ENCODE measurements around the gene SPATS2L.

The SPATS2L gene

GRCh38 chr2:200317975-200318374 is 11.5 kb downstream of the SPATS2L start:
- H3K4me3 ChIP-seq (ENCODE audit: low read depth, low read length), result no peak overlapping the region
- no peak for DNase-seq (ENCODE audit: low read depth)

GRCh38 chr2:200318940-200319435 is 12.5 kb downstream of the SPATS2L start:
- DNase-seq (ENCODE audit: low read depth), result no peak
- H3K4me3 ChIP-seq (ENCODE audit: low read depth, low read length), result no peak overlapping the region
- TF ChIP-seq CTCF (IDR thresholded peaks at IDR 0.05; ENCODE audit: control insufficient read depth, extremely low read depth, insufficient read depth), result no peak

More at GRCh38 chr2:200317975-200318374, 11.5 kb downstream of the SPATS2L start:
- TF ChIP-seq CTCF (IDR thresholded peaks at IDR 0.05; ENCODE audit: control insufficient read depth, extremely low read depth, insufficient read depth), result no peak

GRCh38 chr2:200319548-200320337 is 13.2 kb downstream of the SPATS2L start:
- TF ChIP-seq CTCF (IDR thresholded peaks at IDR 0.05; ENCODE audit: control insufficient read depth, extremely low read depth, insufficient read depth), result no peak
- DNase-seq (ENCODE audit: low read depth), result no peak
- H3K4me3 ChIP-seq (ENCODE audit: low read depth, low read length), result no peak overlapping the region

GRCh38 chr2:200320344-200320743 is 13.9 kb downstream of the SPATS2L start:
- no peak overlapping the region for H3K4me3 ChIP-seq (ENCODE audit: low read depth, low read length)
- no peak for DNase-seq (ENCODE audit: low read depth)
- TF ChIP-seq CTCF (IDR thresholded peaks at IDR 0.05; ENCODE audit: control insufficient read depth, extremely low read depth, insufficient read depth), result no peak

GRCh38 chr2:200320991-200321390 is 14.5 kb downstream of the SPATS2L start:
- DNase-seq (ENCODE audit: low read depth), result no peak
- H3K4me3 ChIP-seq (ENCODE audit: low read depth, low read length), result no peak overlapping the region
- no peak for TF ChIP-seq CTCF (IDR thresholded peaks at IDR 0.05; ENCODE audit: control insufficient read depth, extremely low read depth, insufficient read depth)

- no peak overlapping the region for H3K4me3 ChIP-seq (ENCODE audit: low read depth, low read length)
- no peak for DNase-seq (ENCODE audit: low read depth)
- TF ChIP-seq CTCF (IDR thresholded peaks at IDR 0.05; ENCODE audit: control insufficient read depth, extremely low read depth, insufficient read depth), result no peak
Observed at GRCh38 chr2:200321780-200322534, 15.5 kb downstream of the SPATS2L start.

All from LNCaP clone FGC (cell line).